ENCODE results near the gene POLD1. TPM values are rescaled to one million over a fixed set of nuclear protein-coding genes. Genes with fewer than 3 reads are reported as not detected.

POLD1 gene
- total RNA-seq, 1 donor from 2014 or later: 19.8 TPM

GRCh38 chr19:50417111-50418081, 33.2 kb downstream of the POLD1 start:
- H3K4me1 ChIP-seq (ENCODE audit: control insufficient read depth in 3 of 3, insufficient read depth in 3 of 3, low read length in 3 of 3): peaks cover 9 to 12% (median 11%) of the 10 kb centered on the region in 3 donors
- H3K27me3 ChIP-seq (ENCODE audit: control insufficient read depth in 3 of 3, insufficient read depth in 3 of 3, low read length in 3 of 3): peaks cover 0 to 23% (median 13%) of the 10 kb centered on the region in 3 donors
- H3K9me3 ChIP-seq (ENCODE audit: control insufficient read depth in 3 of 3, low read length in 3 of 3): no peaks in the 10 kb centered on the region
- H3K36me3 ChIP-seq (ENCODE audit: control insufficient read depth in 3 of 3, insufficient read depth in 3 of 3, low read length in 3 of 3): no peaks in the 10 kb centered on the region
- H3K27ac ChIP-seq (ENCODE audit: low read depth, low read length): no peak overlapping the region
- H3K4me3 ChIP-seq (ENCODE audit: low read length in 3 of 3): no peak overlapping the region
- H3K9ac ChIP-seq (ENCODE audit: low read depth in 1 of 3, low read length in 3 of 3): no peak overlapping the region

DNA sequence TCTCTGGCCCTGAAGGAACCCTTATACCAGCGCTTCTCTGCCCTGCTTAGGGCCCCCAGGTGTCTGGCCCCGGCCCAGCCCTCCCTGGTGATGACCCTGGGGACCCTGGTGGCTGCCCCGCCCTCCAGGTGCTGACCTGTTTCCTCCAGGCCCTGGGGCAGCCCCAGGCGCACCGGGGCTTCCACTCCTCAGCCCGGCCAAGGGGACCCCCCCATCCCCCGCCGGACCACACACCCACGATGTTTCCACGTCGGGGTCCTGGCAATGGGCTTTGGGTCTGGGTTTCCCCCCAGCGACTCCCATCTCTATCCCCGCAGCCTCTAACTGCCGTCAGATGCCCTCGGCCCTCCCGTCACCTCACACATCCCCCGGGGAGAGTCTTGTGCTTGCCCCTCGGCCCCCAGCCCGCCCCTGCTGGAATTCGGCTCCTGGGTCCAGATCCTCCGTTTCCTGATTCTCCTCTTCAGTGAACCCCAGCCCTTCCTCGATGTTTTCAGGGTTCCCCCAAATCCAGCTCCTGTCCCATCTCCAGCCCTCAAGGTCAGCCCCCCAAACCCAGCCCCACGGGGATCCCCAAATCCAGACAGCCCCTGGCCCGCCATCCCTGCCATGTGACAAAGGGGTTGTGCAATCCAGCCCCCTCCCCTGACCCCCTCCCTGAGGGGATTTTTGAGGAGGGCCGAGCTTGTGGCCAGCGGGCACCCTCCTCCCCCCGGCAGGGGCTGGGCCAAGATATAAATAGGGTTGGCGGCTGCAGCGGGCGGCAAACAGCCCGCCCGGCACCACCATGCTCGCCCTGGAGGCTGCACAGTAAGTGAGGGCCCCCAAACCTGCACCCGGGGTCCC, 34.3 kb downstream of the POLD1 start, which contains the start of gene SPIB:
TSS of gene SPIB (plus strand) at position 763 of the 846 bp plus-strand sequence. CDS start at position 788, 25 bp downstream.
- H3K27ac ChIP-seq (ENCODE audit: low read depth, low read length): no peak within 1 kb of the TSS
- no peaks in the 10 kb centered on the region for H3K36me3 ChIP-seq (ENCODE audit: control insufficient read depth in 3 of 3, insufficient read depth in 3 of 3, low read length in 3 of 3)
- H3K4me3 ChIP-seq (ENCODE audit: low read length in 3 of 3): peak within 1 kb of the TSS in 2 of 3 donors; percentile 1 to 41
- H3K9me3 ChIP-seq (ENCODE audit: control insufficient read depth in 3 of 3, low read length in 3 of 3): no peaks in the 10 kb centered on the region
- H3K4me1 ChIP-seq (ENCODE audit: control insufficient read depth in 3 of 3, insufficient read depth in 3 of 3, low read length in 3 of 3): peaks cover 9 to 12% (median 11%) of the 10 kb centered on the region in 3 donors
- peaks cover 0 to 29% (median 13%) of the 10 kb centered on the region in 3 donors for H3K27me3 ChIP-seq (ENCODE audit: control insufficient read depth in 3 of 3, insufficient read depth in 3 of 3, low read length in 3 of 3)
- H3K9ac ChIP-seq (ENCODE audit: low read depth in 1 of 3, low read length in 3 of 3): peak within 1 kb of the TSS in 2 of 3 donors; percentile 32 to 57

- H3K9ac ChIP-seq (ENCODE audit: low read depth in 1 of 3, low read length in 3 of 3): peak overlapping the region in 2 of 3 donors; percentile 32 to 57
- peak overlapping the region in 2 of 3 donors; percentile 1 to 41 for H3K4me3 ChIP-seq (ENCODE audit: low read length in 3 of 3)
- H3K27ac ChIP-seq (ENCODE audit: low read depth, low read length): no peak overlapping the region
- no peaks in the 10 kb centered on the region for H3K36me3 ChIP-seq (ENCODE audit: control insufficient read depth in 3 of 3, insufficient read depth in 3 of 3, low read length in 3 of 3)
- no peaks in the 10 kb centered on the region for H3K9me3 ChIP-seq (ENCODE audit: control insufficient read depth in 3 of 3, low read length in 3 of 3)
- peaks cover 9 to 12% (median 11%) of the 10 kb centered on the region in 3 donors for H3K4me1 ChIP-seq (ENCODE audit: control insufficient read depth in 3 of 3, insufficient read depth in 3 of 3, low read length in 3 of 3)
- H3K27me3 ChIP-seq (ENCODE audit: control insufficient read depth in 3 of 3, insufficient read depth in 3 of 3, low read length in 3 of 3): peaks cover 0 to 30% (median 13%) of the 10 kb centered on the region in 3 donors
Measured at GRCh38 chr19:50419022-50419579, 35.0 kb downstream of the POLD1 start.

GRCh38 chr19:50419580-50420035, 35.5 kb downstream of the POLD1 start:
- Histone ChIP-seq H3K27ac (ENCODE audit: low read depth, low read length) (no peak overlapping the region), H3K36me3 (ENCODE audit: control insufficient read depth in 3 of 3, insufficient read depth in 3 of 3, low read length in 3 of 3) (no peaks in the 10 kb centered on the region), H3K9me3 (ENCODE audit: control insufficient read depth in 3 of 3, low read length in 3 of 3) (no peaks in the 10 kb centered on the region), H3K4me1 (ENCODE audit: control insufficient read depth in 3 of 3, insufficient read depth in 3 of 3, low read length in 3 of 3) (peaks cover 8 to 10% (median 10%) of the 10 kb centered on the region in 3 donors), H3K9ac (ENCODE audit: low read depth in 1 of 3, low read length in 3 of 3) (no peak overlapping the region), H3K4me3 (ENCODE audit: low read length in 3 of 3) (no peak overlapping the region), H3K27me3 (ENCODE audit: control insufficient read depth in 3 of 3, insufficient read depth in 3 of 3, low read length in 3 of 3) (peaks cover 0 to 30% (median 13%) of the 10 kb centered on the region in 3 donors)

DNA sequence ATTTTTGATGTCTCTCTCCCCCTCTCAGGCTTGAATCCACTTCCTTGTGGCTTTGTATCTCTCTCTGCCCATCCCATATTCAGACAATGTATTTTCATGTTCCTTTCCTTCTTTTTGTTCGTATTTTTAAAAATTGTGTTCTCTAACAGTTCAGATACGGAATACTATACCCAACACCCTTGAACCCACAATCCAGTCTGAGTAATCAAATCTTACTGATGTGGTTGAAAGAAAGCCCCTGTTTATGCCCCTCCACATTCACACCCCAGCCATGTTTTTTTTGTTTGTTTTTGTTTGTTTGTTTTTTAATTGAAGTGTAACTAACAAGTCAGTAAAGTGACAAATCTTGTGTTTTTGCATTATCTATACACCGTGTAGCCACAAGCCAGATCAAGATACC, 36.0 kb downstream of the POLD1 start:
- Histone ChIP-seq H3K27ac (ENCODE audit: low read depth, low read length) (no peak overlapping the region), H3K4me3 (ENCODE audit: low read length in 3 of 3) (no peak overlapping the region), H3K9ac (ENCODE audit: low read depth in 1 of 3, low read length in 3 of 3) (no peak overlapping the region), H3K36me3 (ENCODE audit: control insufficient read depth in 3 of 3, insufficient read depth in 3 of 3, low read length in 3 of 3) (no peaks in the 10 kb centered on the region), H3K4me1 (ENCODE audit: control insufficient read depth in 3 of 3, insufficient read depth in 3 of 3, low read length in 3 of 3) (peaks cover 7 to 9% (median 9%) of the 10 kb centered on the region in 3 donors), H3K27me3 (ENCODE audit: control insufficient read depth in 3 of 3, insufficient read depth in 3 of 3, low read length in 3 of 3) (peaks cover 0 to 30% (median 13%) of the 10 kb centered on the region in 3 donors), H3K9me3 (ENCODE audit: control insufficient read depth in 3 of 3, low read length in 3 of 3) (no peaks in the 10 kb centered on the region)

DNA sequence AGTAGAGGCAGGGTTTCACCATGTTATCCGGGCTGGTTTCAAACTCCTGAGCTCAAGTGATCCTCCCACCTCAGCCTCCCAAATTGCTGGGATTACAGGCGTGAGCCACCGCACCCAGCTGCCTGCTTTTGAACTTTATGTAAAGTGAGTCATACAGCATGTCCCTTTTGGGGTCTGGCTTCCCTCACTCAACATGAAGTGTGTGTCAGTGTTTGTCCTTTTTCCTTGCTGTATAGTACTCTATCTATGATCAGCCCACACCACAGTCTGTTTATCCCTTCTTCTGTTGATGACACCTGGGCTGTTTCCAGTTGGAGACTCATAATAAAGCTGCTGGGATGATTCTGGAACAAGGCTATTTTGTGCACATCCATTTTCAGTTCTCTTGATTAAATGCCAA, 36.7 kb downstream of the POLD1 start:
- H3K9ac ChIP-seq (ENCODE audit: low read depth in 1 of 3, low read length in 3 of 3): no peak overlapping the region
- no peaks in the 10 kb centered on the region for H3K9me3 ChIP-seq (ENCODE audit: control insufficient read depth in 3 of 3, low read length in 3 of 3)
- peaks cover 7 to 9% (median 9%) of the 10 kb centered on the region in 3 donors for H3K4me1 ChIP-seq (ENCODE audit: control insufficient read depth in 3 of 3, insufficient read depth in 3 of 3, low read length in 3 of 3)
- H3K27ac ChIP-seq (ENCODE audit: low read depth, low read length): no peak overlapping the region
- H3K4me3 ChIP-seq (ENCODE audit: low read length in 3 of 3): no peak overlapping the region
- peaks cover 0 to 30% (median 13%) of the 10 kb centered on the region in 3 donors for H3K27me3 ChIP-seq (ENCODE audit: control insufficient read depth in 3 of 3, insufficient read depth in 3 of 3, low read length in 3 of 3)
- H3K36me3 ChIP-seq (ENCODE audit: control insufficient read depth in 3 of 3, insufficient read depth in 3 of 3, low read length in 3 of 3): no peaks in the 10 kb centered on the region

DNA sequence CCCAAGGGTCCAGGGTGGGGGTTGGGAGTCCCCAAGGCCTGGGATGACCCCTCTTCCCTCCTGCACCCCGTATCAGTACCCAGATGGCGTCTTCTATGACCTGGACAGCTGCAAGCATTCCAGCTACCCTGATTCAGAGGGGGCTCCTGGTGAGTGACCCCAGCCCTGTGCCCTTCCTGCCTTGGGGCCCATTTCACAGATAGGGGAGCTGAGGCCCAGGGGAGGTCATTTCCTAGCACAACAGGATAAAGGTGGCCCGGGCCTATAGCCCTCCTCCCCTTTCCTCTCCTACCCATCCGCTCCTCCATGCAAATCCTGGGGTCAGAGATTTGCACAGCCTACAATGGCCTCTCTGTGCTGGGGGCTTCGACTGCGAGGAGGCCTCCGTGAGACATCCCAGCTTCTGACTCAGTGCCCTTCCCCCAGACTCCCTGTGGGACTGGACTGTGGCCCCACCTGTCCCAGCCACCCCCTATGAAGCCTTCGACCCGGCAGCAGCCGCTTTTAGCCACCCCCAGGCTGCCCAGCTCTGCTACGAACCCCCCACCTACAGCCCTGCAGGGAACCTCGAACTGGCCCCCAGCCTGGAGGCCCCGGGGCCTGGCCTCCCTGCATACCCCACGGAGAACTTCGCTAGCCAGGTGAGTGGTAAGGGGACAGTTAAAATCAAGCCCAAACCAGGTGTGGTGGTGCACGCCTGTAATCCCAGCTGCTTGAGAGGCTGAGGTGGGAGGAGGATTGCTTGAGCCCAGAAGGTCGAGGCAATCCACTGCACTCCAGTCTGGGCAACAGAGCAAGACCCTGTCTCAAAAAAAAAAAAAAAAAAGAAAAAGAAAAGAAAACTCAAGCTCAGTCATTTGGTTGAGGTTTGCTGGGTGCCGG, 38.5 kb downstream of the POLD1 start:
- peaks cover 7 to 12% (median 9%) of the 10 kb centered on the region in 3 donors for H3K4me1 ChIP-seq (ENCODE audit: control insufficient read depth in 3 of 3, insufficient read depth in 3 of 3, low read length in 3 of 3)
- no peaks in the 10 kb centered on the region for H3K9me3 ChIP-seq (ENCODE audit: control insufficient read depth in 3 of 3, low read length in 3 of 3)
- no peak overlapping the region for H3K4me3 ChIP-seq (ENCODE audit: low read length in 3 of 3)
- no peak overlapping the region for H3K27ac ChIP-seq (ENCODE audit: low read depth, low read length)
- no peak overlapping the region for H3K9ac ChIP-seq (ENCODE audit: low read depth in 1 of 3, low read length in 3 of 3)
- H3K27me3 ChIP-seq (ENCODE audit: control insufficient read depth in 3 of 3, insufficient read depth in 3 of 3, low read length in 3 of 3): peaks cover 0 to 30% (median 13%) of the 10 kb centered on the region in 3 donors
- H3K36me3 ChIP-seq (ENCODE audit: control insufficient read depth in 3 of 3, insufficient read depth in 3 of 3, low read length in 3 of 3): no peaks in the 10 kb centered on the region

GRCh38 chr19:50423279-50424113, 39.3 kb downstream of the POLD1 start:
- H3K9ac ChIP-seq (ENCODE audit: low read depth in 1 of 3, low read length in 3 of 3): no peak overlapping the region
- peaks cover 10 to 21% (median 12%) of the 10 kb centered on the region in 3 donors for H3K4me1 ChIP-seq (ENCODE audit: control insufficient read depth in 3 of 3, insufficient read depth in 3 of 3, low read length in 3 of 3)
- H3K27ac ChIP-seq (ENCODE audit: low read depth, low read length): no peak overlapping the region
- no peak overlapping the region for H3K4me3 ChIP-seq (ENCODE audit: low read length in 3 of 3)
- no peaks in the 10 kb centered on the region for H3K36me3 ChIP-seq (ENCODE audit: control insufficient read depth in 3 of 3, insufficient read depth in 3 of 3, low read length in 3 of 3)
- H3K9me3 ChIP-seq (ENCODE audit: control insufficient read depth in 3 of 3, low read length in 3 of 3): no peaks in the 10 kb centered on the region
- H3K27me3 ChIP-seq (ENCODE audit: control insufficient read depth in 3 of 3, insufficient read depth in 3 of 3, low read length in 3 of 3): peaks cover 0 to 23% (median 8%) of the 10 kb centered on the region in 3 donors

All from skeletal muscle tissue (tissue), 4 donors.